KBM-7 (cell line): ENCODE data around the gene SMPD1.

Source experiments
- DNase-seq: peaks from one replicate; pipeline ENCODE4 v3.0.0-alpha.2; 2015
- in situ Hi-C: fragments of 300-500 bp; cut with MboI; formaldehyde crosslinking; loops from 2 replicates; pipeline ENCODE4 v1.14.3; 2020; ENCODE audit warnings: low sequenced_read_pairs, low pct_unique_long_range_greater_than_20kb, mixed read lengths

The SMPD1 gene

DNA sequence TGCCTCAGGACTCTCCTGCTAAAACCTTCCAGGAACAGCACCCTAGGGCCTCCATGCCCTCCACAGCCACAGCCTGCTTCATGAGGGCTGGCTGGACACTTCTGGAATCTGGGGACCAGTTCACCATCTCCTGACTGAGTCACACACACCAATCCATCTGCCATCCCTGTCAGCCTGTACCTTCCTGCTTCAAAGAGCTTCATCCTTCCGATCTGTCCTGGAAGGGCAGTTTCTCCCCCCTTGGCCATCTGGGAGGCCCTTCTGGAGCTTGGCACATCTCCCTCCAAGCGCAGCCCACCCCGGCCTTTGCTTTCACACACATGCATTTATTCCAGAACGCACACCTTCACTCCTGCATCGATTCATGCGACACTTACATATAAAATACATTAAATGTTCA is 15.6 kb downstream of the SMPD1 start:
- in situ Hi-C loops: no loop called here
- no peak for DNase-seq

DNA sequence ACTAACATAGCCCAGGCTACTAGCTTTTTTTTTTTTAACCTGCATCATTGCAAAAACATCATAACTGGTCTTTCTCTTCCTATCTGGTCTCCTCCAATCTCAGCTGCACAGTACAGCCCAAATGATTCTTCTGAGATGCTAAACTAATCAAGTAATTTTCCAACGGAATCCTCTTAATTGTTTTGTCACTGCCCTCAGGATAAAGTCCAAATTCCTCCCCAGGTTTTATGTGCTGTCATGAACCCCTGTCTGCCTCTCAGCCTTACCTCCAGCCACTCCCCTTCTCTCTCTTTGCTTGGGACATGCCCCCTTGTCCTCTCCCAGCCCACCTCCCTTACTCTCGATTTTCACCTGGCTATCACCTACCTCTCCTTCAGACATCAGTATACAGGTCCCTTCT is 16.1 kb downstream of the SMPD1 start:
- no peak for DNase-seq
- in situ Hi-C loops: no loop called here

- in situ Hi-C loops: no loop called here
Observed at GRCh38 chr11:6410695-6411430, 20.6 kb downstream of the SMPD1 start.

GRCh38 chr11:6411594-6412031 is 21.3 kb downstream of the SMPD1 start:
- DNase-seq: no peak
- in situ Hi-C loops: no loop called here

More at GRCh38 chr11:6410695-6411430, 20.6 kb downstream of the SMPD1 start:
- DNase-seq: no peak

DNA sequence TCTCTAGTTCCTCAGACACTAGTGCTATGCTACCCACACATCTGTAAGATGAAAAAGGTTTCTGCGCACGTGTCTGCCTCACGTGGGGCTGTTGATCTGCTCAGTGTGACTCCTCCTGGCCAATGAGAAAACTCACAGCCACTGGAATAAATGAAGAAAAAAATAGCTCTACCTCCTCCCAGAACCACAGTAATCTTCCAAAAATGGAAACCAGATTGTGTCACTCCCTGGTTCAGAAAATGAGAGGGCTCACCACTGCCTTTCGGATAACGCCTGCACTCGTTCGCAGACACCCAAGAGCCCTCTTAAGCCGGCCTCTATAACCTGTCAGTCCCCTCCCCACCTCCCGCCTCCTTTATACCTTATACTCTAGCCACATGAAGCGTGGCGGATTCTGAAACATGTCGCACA is 23.5 kb downstream of the SMPD1 start:
- in situ Hi-C loops: no loop called here
- DNase-seq: no peak

- DNase-seq: no peak
Observed at GRCh38 chr11:6414874-6415328, 24.6 kb downstream of the SMPD1 start.

GRCh38 chr11:6415797-6416196 is 25.5 kb downstream of the SMPD1 start:
- in situ Hi-C loops: no loop called here
- no peak for DNase-seq

More at GRCh38 chr11:6414874-6415328, 24.6 kb downstream of the SMPD1 start:
- in situ Hi-C loops: no loop called here

- no peak for DNase-seq
- in situ Hi-C loops: no loop called here
Observed at GRCh38 chr11:6417907-6418556, 27.8 kb downstream of the SMPD1 start.

DNA sequence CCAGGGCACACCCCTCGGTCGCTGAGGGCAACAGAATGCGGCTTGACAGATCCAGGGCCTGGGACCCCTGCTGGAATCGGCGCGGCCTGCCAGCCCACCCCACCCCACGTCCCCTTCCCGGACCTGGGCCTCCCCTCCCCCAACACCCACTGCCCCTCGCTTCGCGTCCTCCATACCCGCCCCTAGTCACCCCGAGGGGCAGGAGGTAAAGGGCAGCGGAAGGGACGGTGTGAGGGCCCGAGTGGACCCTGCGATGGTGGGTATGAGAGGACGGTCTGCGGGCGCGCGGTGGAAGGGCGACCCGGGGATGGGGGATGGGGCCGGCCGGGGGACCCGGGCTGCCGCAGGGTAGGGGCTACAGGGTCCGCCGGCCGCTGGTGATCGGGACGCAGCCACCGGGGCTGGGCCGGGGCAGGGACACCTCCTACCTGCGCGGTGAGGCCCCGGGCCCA is 28.3 kb downstream of the SMPD1 start:
- no peak for DNase-seq
- in situ Hi-C loops: no loop called here

DNA sequence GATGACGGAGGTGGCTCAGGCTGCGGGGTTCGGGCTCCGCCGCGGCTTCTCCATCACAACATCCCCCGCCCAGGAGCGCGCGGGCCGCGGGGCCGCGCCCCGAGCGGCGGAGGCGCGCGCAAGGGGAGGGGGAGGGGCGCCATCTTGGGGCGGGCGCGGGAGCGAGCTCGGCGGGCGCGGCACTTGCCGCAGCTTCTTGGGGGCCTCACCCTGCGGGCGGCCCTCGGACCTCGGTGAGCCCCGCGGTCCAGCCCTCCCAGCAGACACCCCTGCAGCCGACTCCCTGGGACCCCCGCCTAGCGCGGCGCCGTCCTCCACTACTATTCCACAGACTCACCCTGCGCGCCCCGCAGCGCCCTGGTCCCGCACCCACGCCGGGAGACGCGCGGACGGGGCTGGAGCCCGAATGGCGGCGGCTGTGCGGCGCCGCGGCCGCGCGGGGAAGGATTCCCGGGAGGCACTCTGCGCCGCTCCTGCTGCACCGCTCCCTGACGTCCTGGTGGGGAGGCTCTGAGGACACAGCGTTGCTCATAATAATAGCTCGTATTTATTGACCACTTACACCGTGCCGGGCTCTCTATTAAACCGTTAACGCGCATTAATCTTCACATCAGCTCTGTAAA is 28.8 kb downstream of the SMPD1 start, which contains the start of gene APBB1:
APBB1 (minus strand) TSS at position 86 of the 623 bp plus-strand sequence. CDS start 7,747 bp downstream, outside the sequence.
- in situ Hi-C loops: no loop called here
- peak; percentile 60 for DNase-seq

- in situ Hi-C loops: no loop called here
- DNase-seq: no peak
Observed at GRCh38 chr11:6420677-6421076, 30.4 kb downstream of the SMPD1 start.

DNA sequence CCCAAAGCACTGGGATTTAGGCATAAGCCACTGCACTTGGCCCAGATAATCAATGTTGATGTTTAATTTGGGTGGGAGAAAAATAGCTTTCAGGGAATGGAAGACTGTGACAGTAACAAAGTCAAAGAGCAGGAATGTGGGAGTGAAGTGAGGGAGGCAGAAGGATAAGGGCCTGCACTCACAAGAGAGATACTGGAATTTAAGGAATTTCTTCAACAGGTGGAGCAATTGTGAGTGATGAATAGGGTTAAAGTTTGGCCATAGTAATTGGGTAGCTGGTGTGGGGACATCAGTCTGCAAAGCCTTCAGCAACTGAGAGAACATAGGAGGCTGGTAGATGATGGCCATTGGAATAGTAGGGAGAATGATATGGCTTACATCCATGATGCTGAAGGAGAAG is 37.2 kb downstream of the SMPD1 start:
- no peak for DNase-seq
- in situ Hi-C loops: no loop called here

DNA sequence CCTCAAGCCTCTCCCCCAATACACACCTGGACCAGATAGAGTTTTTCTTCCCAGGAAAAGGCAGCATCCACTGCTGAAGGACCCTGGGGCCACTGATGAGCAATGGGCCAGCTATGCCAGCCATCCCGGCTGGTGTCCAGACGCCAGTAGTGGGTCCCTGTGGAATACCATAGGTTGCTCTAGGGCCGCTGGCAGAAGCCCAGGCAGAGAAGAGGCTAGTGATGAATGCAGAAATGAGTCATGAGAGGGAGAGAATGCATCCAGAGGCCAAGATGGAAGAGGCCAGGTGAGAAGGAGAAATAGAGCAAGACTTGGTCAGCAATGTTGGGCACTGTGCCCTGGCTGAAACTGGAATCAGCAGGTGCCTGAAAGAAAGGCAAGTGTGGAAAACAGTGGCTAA is 41.6 kb downstream of the SMPD1 start:
- in situ Hi-C loops: no loop called here
- DNase-seq: no peak

DNA sequence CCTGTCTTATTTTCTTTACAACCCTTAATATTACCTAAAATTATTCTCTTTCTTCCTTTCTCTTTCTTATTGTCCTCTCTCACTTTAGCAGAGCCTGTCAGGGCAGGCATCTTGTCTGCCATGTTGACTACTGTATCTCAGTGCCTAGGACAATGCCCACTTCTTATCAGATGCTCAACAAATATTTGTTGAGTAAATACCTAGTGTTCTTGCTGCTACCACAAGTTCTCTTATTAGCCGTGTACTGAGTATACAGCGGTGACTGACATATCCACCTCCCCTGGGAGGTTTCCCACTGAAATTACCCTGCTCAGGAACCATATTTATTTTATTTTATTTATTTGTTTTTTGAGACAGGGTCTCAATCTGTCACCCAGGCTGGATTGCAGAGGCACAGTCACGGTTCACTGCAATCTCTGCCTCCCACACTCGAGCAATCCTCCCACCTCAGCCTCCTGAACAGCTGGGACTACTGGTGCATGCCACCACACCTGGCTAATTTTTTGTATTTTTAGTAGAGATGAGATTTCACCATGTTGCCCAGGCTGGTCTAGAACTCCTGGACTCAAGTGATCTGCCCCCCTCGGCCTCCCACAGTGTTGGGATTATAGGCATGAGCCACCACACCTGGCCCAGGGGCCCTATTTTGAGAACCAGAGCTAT is 43.9 kb downstream of the SMPD1 start:
- no peak for DNase-seq
- in situ Hi-C loops: no loop called here

DNA sequence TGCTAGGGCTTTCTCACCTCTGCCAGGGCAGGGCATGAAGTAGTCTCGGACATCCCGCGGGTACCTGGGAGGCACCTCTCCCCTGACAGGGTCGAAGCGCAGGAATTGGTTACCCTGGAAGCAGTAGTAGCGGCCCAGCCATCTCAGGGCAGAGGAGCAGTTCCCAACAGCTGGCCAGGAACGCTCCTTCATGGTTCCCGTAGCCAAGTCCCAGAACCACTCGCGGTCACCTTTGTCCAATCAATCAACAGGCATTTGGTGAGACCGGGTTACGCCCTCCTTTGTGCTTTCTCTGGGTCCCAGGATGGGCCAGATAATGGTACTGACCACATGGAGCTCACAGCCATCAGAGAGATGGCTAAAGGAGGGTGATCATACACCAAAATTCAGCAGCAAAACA is 47.1 kb downstream of the SMPD1 start:
- DNase-seq: no peak
- in situ Hi-C loops: no loop called here

- peak; percentile 58 for DNase-seq
- in situ Hi-C loops: no loop called here
Observed at GRCh38 chr11:6437993-6438392, 47.7 kb downstream of the SMPD1 start.

- DNase-seq: peak; percentile 88
- in situ Hi-C loops: no loop called here
Observed at GRCh38 chr11:6438979-6439571, 48.8 kb downstream of the SMPD1 start.

DNA sequence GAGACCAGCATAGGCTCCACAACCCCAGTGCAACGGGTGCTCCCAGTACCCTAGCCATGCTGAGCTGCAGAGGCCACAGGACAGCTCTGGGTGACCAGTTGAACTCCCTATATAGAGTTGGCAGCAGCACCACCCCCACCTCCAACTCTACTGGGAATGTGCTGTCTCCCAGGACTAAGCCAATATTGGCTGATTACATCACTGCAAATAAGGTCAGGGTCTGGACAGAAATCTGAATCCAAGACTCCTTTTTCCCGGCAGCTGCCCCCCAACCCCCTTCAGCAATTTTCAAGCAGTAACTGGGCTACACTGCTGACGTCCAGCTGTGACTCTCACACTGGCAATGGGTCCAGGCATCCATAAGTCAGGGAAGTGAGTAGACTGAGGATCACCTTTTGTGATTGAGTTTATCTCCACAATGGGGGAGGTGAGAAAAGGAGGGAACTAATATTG is 50.7 kb downstream of the SMPD1 start, which contains the start of gene HPX:
HPX (minus strand) TSS at position 82 of the 453 bp plus-strand sequence; CDS start at position 58, 24 bp downstream.
- no peak for DNase-seq
- in situ Hi-C loops: no loop called here

- in situ Hi-C loops: no loop called here
- no peak for DNase-seq
Observed at GRCh38 chr11:6442441-6442840, 52.2 kb downstream of the SMPD1 start.
